Trophoblast cell (in vitro differentiated cells and primary cell): ENCODE data around the gene AMBP.

Experiments
- DNase-seq, 2 donors: peaks; one replicate each; pipeline ENCODE4 v3.0.0-alpha.2; 2016
- H2AFZ ChIP-seq: 2 replicates; pipeline ENCODE4 v1.6.1; 2013; ENCODE audit warnings: low read length, moderate library complexity, mild to moderate bottlenecking; ENCODE audit not compliant: insufficient read depth, poor library complexity
- H2AK5ac ChIP-seq: 2 replicates; pipeline ENCODE4 v1.6.1; 2013; ENCODE audit warnings: mild to moderate bottlenecking, low read length
- H2BK120ac ChIP-seq: 2 replicates; pipeline ENCODE4 v1.6.1; 2013; ENCODE audit warnings: low read length, mild to moderate bottlenecking, moderate library complexity; ENCODE audit not compliant: insufficient read depth, poor library complexity
- H2BK12ac ChIP-seq: 2 replicates; pipeline ENCODE4 v1.6.1; 2013; ENCODE audit warnings: mild to moderate bottlenecking, low read length, moderate library complexity
- H2BK5ac ChIP-seq: 2 replicates; pipeline ENCODE4 v1.6.1; 2013; ENCODE audit warnings: low read length, low read depth, moderate library complexity, mild to moderate bottlenecking; ENCODE audit not compliant: poor library complexity
- H3K14ac ChIP-seq: 2 replicates; pipeline ENCODE4 v1.6.1; 2013; ENCODE audit warnings: mild to moderate bottlenecking, low read length
- H3K18ac ChIP-seq: 2 replicates; pipeline ENCODE4 v1.6.1; 2013; ENCODE audit warnings: mild to moderate bottlenecking, low read length
- H3K23ac ChIP-seq: 2 replicates; pipeline ENCODE4 v1.6.1; 2013; ENCODE audit warnings: low read length
- H3K27ac ChIP-seq: 2 replicates; pipeline ENCODE4 v1.5.1; 2013; ENCODE audit warnings: low read depth, mild to moderate bottlenecking, inconsistent platforms, low read length, moderate library complexity
- H3K27me3 ChIP-seq: 2 replicates; pipeline ENCODE4 v1.6.1; 2013; ENCODE audit warnings: inconsistent platforms, mild to moderate bottlenecking, low read length, moderate library complexity; ENCODE audit not compliant: insufficient read depth
- H3K36me3 ChIP-seq, 2 experiments: 1 replicate in 1 of 2; 2 replicates in 1 of 2; pipeline ENCODE4 v1.6.1; 2013; ENCODE audit warnings: low read length in 2 of 2, mild to moderate bottlenecking in 2 of 2, moderate library complexity in 1 of 2; ENCODE audit not compliant: insufficient read depth in 2 of 2, control insufficient read depth in 1 of 2
- H3K4ac ChIP-seq: 2 replicates; pipeline ENCODE4 v1.6.1; 2013; ENCODE audit warnings: low read depth, mild to moderate bottlenecking, low read length, moderate library complexity
- H3K4me1 ChIP-seq, 2 experiments: 1 replicate in 1 of 2; 2 replicates in 1 of 2; pipeline ENCODE4 v1.6.1; 2013; ENCODE audit warnings: low read length in 2 of 2, mild to moderate bottlenecking in 2 of 2, moderate library complexity in 1 of 2; ENCODE audit not compliant: insufficient read depth in 2 of 2, control insufficient read depth in 1 of 2
- H3K4me2 ChIP-seq: 2 replicates; pipeline ENCODE4 v1.6.1; 2013; ENCODE audit warnings: inconsistent platforms, mild to moderate bottlenecking, low read length, moderate library complexity
- H3K4me3 ChIP-seq: 2 replicates; pipeline ENCODE4 v1.5.1; 2013; ENCODE audit warnings: mild to moderate bottlenecking, low read depth, low read length, inconsistent platforms
- H3K79me1 ChIP-seq: one replicate; pipeline ENCODE4 v1.6.1; 2013; ENCODE audit warnings: low read length
- H3K79me2 ChIP-seq: 2 replicates; pipeline ENCODE4 v1.6.1; 2013; ENCODE audit warnings: low read length, mild to moderate bottlenecking; ENCODE audit not compliant: control insufficient read depth, insufficient read depth, poor library complexity
- H3K9ac ChIP-seq: 2 replicates; pipeline ENCODE4 v1.6.1; 2013; ENCODE audit warnings: mild to moderate bottlenecking, low read length
- H3K9me3 ChIP-seq: 2 replicates; pipeline ENCODE4 v1.6.1; 2013; ENCODE audit warnings: low read depth, mild to moderate bottlenecking, control low read depth, inconsistent platforms, low read length; ENCODE audit not compliant: insufficient read depth
- H4K12ac ChIP-seq: 2 replicates; pipeline ENCODE4 v1.6.1; 2013; ENCODE audit warnings: low read depth, mild to moderate bottlenecking, low read length, moderate library complexity
- H4K8ac ChIP-seq: 2 replicates; pipeline ENCODE4 v1.6.1; 2013; ENCODE audit warnings: low read depth, mild to moderate bottlenecking, low read length, moderate library complexity
- H4K91ac ChIP-seq: one replicate; pipeline ENCODE4 v1.6.1; 2013; ENCODE audit warnings: low read depth, mild to moderate bottlenecking, low read length, moderate library complexity
- WGBS: extraction: QIAGEN DNeasy Blood & Tissue Kit; methylation state at CpG from one replicate; pipeline ENCODE4 v1.1.7; 2013; ENCODE audit warnings: missing lambda C conversion rate; ENCODE audit not compliant: insufficient read length, insufficient coverage; ENCODE audit errors: extremely low coverage; 5-methylcytosine and 5-hydroxymethylcytosine counted together

Gene AMBP

GRCh38 chr9:114120192-114121014 lies 42.3 kb upstream of the AMBP start:
- H3K23ac ChIP-seq, result no peak overlapping the region
- H3K4ac ChIP-seq, result no peak overlapping the region
- H3K4me2 ChIP-seq, result no peak overlapping the region
- no peaks in the 10 kb centered on the region for H3K36me3 ChIP-seq
- H3K9me3 ChIP-seq, result no peaks in the 10 kb centered on the region
- H3K79me2 ChIP-seq, result no peaks in the 10 kb centered on the region
- H3K27me3 ChIP-seq, result no peaks in the 10 kb centered on the region
- no peak overlapping the region for H2AFZ ChIP-seq
- H2BK5ac ChIP-seq, result no peak overlapping the region
- H2BK120ac ChIP-seq, result no peak overlapping the region
- no peak overlapping the region for H3K14ac ChIP-seq
- no peak overlapping the region for H3K4me3 ChIP-seq
- no peaks in the 10 kb centered on the region for H3K79me1 ChIP-seq
- H4K12ac ChIP-seq, result no peak overlapping the region
- H2AK5ac ChIP-seq, result no peak overlapping the region
- no peak overlapping the region for H3K27ac ChIP-seq
- no peak overlapping the region for H3K18ac ChIP-seq
- H2BK12ac ChIP-seq, result no peak overlapping the region
- H4K8ac ChIP-seq, result no peak overlapping the region
- H4K91ac ChIP-seq, result no peak overlapping the region
- DNase-seq, result no peak
- no CpG with 5 or more reads among the region's 4 CpGs for WGBS
- peaks cover 2 to 5% of the 10 kb centered on the region in 2 experiments for H3K4me1 ChIP-seq
- no peak overlapping the region for H3K9ac ChIP-seq

GRCh38 chr9:114119242-114120191 lies 41.4 kb upstream of the AMBP start:
- DNase-seq, result no peak
- no CpG with 5 or more reads among the region's 9 CpGs for WGBS

GRCh38 chr9:114117996-114118830 lies 40.1 kb upstream of the AMBP start:
- Histone ChIP-seq H2AK5ac (no peak overlapping the region), H3K79me2 (no peaks in the 10 kb centered on the region), H3K9ac (no peak overlapping the region), H2BK120ac (no peak overlapping the region), H3K4me1 (peaks cover 2 to 5% of the 10 kb centered on the region in 2 experiments), H4K91ac (no peak overlapping the region), H2BK12ac (no peak overlapping the region), H4K8ac (no peak overlapping the region), H3K79me1 (no peaks in the 10 kb centered on the region), H3K14ac (no peak overlapping the region), H3K9me3 (no peaks in the 10 kb centered on the region), H2AFZ (no peak overlapping the region), H3K18ac (no peak overlapping the region), H2BK5ac (no peak overlapping the region), H3K27ac (no peak overlapping the region), H3K4me3 (no peak overlapping the region), H3K36me3 (no peaks in the 10 kb centered on the region), H3K4ac (no peak overlapping the region), H3K27me3 (no peaks in the 10 kb centered on the region), H3K4me2 (no peak overlapping the region), H3K23ac (no peak overlapping the region), H4K12ac (no peak overlapping the region)
- no CpG with 5 or more reads among the region's 21 CpGs for WGBS
- DNase-seq, result no peak

More at GRCh38 chr9:114119242-114120191, 41.4 kb upstream of the AMBP start:
- no peak overlapping the region for H3K23ac ChIP-seq
- H3K79me2 ChIP-seq, result no peaks in the 10 kb centered on the region
- no peak overlapping the region for H2AK5ac ChIP-seq
- H3K4ac ChIP-seq, result no peak overlapping the region
- H4K91ac ChIP-seq, result no peak overlapping the region
- H3K27me3 ChIP-seq, result no peaks in the 10 kb centered on the region
- H4K8ac ChIP-seq, result no peak overlapping the region
- peaks cover 2 to 5% of the 10 kb centered on the region in 2 experiments for H3K4me1 ChIP-seq
- H2AFZ ChIP-seq, result no peak overlapping the region
- no peak overlapping the region for H2BK12ac ChIP-seq
- H3K4me2 ChIP-seq, result no peak overlapping the region
- no peak overlapping the region for H3K27ac ChIP-seq
- H3K18ac ChIP-seq, result no peak overlapping the region
- no peaks in the 10 kb centered on the region for H3K79me1 ChIP-seq
- no peak overlapping the region for H2BK5ac ChIP-seq
- no peaks in the 10 kb centered on the region for H3K9me3 ChIP-seq
- H3K14ac ChIP-seq, result no peak overlapping the region
- no peaks in the 10 kb centered on the region for H3K36me3 ChIP-seq
- no peak overlapping the region for H3K4me3 ChIP-seq
- H3K9ac ChIP-seq, result no peak overlapping the region
- no peak overlapping the region for H2BK120ac ChIP-seq
- H4K12ac ChIP-seq, result no peak overlapping the region

GRCh38 chr9:114117614-114117995 lies 39.5 kb upstream of the AMBP start:
- no peak overlapping the region for H4K8ac ChIP-seq
- H2BK12ac ChIP-seq, result no peak overlapping the region
- H3K79me2 ChIP-seq, result no peaks in the 10 kb centered on the region
- no peak overlapping the region for H2BK120ac ChIP-seq
- peaks cover 2 to 5% of the 10 kb centered on the region in 2 experiments for H3K4me1 ChIP-seq
- no peak overlapping the region for H3K14ac ChIP-seq
- H2BK5ac ChIP-seq, result no peak overlapping the region
- no peak overlapping the region for H3K4me2 ChIP-seq
- no peak for DNase-seq
- H3K4ac ChIP-seq, result no peak overlapping the region
- H2AFZ ChIP-seq, result no peak overlapping the region
- no peaks in the 10 kb centered on the region for H3K9me3 ChIP-seq
- WGBS, result no CpG with 5 or more reads among the region's 7 CpGs
- H3K9ac ChIP-seq, result no peak overlapping the region
- no peak overlapping the region for H3K23ac ChIP-seq
- no peaks in the 10 kb centered on the region for H3K79me1 ChIP-seq
- no peak overlapping the region for H2AK5ac ChIP-seq
- no peaks in the 10 kb centered on the region for H3K27me3 ChIP-seq
- no peak overlapping the region for H4K12ac ChIP-seq
- H3K4me3 ChIP-seq, result no peak overlapping the region
- no peaks in the 10 kb centered on the region for H3K36me3 ChIP-seq
- H3K18ac ChIP-seq, result no peak overlapping the region
- no peak overlapping the region for H3K27ac ChIP-seq
- no peak overlapping the region for H4K91ac ChIP-seq
